GM12878 (cell line): ENCODE measurements around the gene SCN5A. TPM values are rescaled to one million over a fixed set of nuclear protein-coding genes. Genes with fewer than 3 reads are reported as not detected.

ENCODE experiments used
- ATAC-seq: fragments of 200-7000 bp; cut with Tn5 transposase; 3 replicates; pipeline ENCODE4 v1.9.1; 2020; ENCODE audit warnings: mild to moderate bottlenecking, moderate library complexity
- BruUV-seq: library from RNA; stranded (reverse); fragments of 400-500 nt; replicated peaks from 2 replicates; lab custom pipeline; 2021; lab: Mats Ljungman, UMichigan
- CTCF ChIA-PET: fragments of 300-600 bp; sonication (Branson Sonifier 250); formaldehyde crosslinking; extraction: SDS; loops from one replicate; lab custom pipeline; 2021; ENCODE audit warnings: inconsistent platforms; lab: Yijun Ruan, JAX
- POLR2A ChIA-PET: fragments of 350-600 bp; formaldehyde crosslinking; extraction: SDS; loops from one replicate; lab custom pipeline; 2021; ENCODE audit warnings: inconsistent platforms; lab: Charles Lee
- RAD21 ChIA-PET: fragments of 300-600 bp; sonication (Branson Sonifier 250); formaldehyde crosslinking; loops from one replicate; lab custom pipeline; 2023; ENCODE audit warnings: antibody characterized with exemption; ENCODE audit not compliant: unreplicated experiment; lab: Charles Lee
- SMC1A ChIA-PET: fragments of 300-600 bp; sonication (Branson Sonifier 250); formaldehyde crosslinking; loops from one replicate; lab custom pipeline; 2023; ENCODE audit not compliant: unreplicated experiment, uncharacterized antibody; lab: Charles Lee
- DNase-seq: peaks from one replicate; pipeline ENCODE4 v3.0.0-alpha.2; 2011; ENCODE audit warnings: low read depth, low spot score
- FAIRE-seq: peaks from 3 replicates; lab custom pipeline; 2011; peaks lifted over from hg19 to GRCh38; lab: Jason Lieb, UNC
- H2AFZ ChIP-seq: 2 replicates; pipeline ENCODE4 v1.6.0; 2011; ENCODE audit warnings: low read depth, low read length, control low read depth; ENCODE audit not compliant: control insufficient read depth
- H3K27ac ChIP-seq: 2 replicates; pipeline ENCODE4 v1.5.1; 2011; ENCODE audit warnings: control low read depth; ENCODE audit not compliant: control insufficient read depth, insufficient read depth
- H3K27me3 ChIP-seq, 2 experiments: replicated peaks in 1 of 2; 2 replicates each; pipeline versions ENCODE4 v1.6.0 to v1.6.1; 2011; ENCODE audit warnings: low read length in 1 of 2; ENCODE audit not compliant: control insufficient read depth in 2 of 2, insufficient read depth in 2 of 2
- H3K36me3 ChIP-seq, 2 experiments: 2 replicates each; pipeline ENCODE4 v1.5.1; 2011; ENCODE audit warnings: low read length in 1 of 2; ENCODE audit not compliant: control insufficient read depth in 2 of 2, insufficient read depth in 2 of 2
- H3K4me1 ChIP-seq: 2 replicates; pipeline ENCODE4 v1.6.1; 2011; ENCODE audit warnings: mild to moderate bottlenecking, low read length, moderate library complexity, mixed read lengths; ENCODE audit not compliant: control insufficient read depth, insufficient read depth
- H3K4me2 ChIP-seq: 2 replicates; pipeline ENCODE4 v1.6.0; 2011; ENCODE audit warnings: control low read depth; ENCODE audit not compliant: control insufficient read depth, insufficient read depth
- H3K4me3 ChIP-seq: fragments of 200-600 bp; sonication (generic); 2 replicates; pipeline ENCODE4 v1.5.1; 2016
- H3K79me2 ChIP-seq: 2 replicates; pipeline ENCODE4 v1.6.0; 2011; ENCODE audit warnings: low read length; ENCODE audit not compliant: control insufficient read depth, insufficient read depth
- H3K9ac ChIP-seq: 2 replicates; pipeline ENCODE4 v1.8.0; 2011; ENCODE audit warnings: low read length, control low read depth, mixed read lengths; ENCODE audit not compliant: control insufficient read depth, insufficient read depth
- H3K9me3 ChIP-seq: replicated peaks from 3 replicates; pipeline ENCODE4 v1.5.1; 2011; ENCODE audit warnings: mild to moderate bottlenecking, low read length; ENCODE audit not compliant: control insufficient read depth, insufficient read depth
- H4K20me1 ChIP-seq: 2 replicates; pipeline ENCODE4 v1.6.0; 2011; ENCODE audit not compliant: control insufficient read depth, insufficient read depth
- CHD4 ChIP-seq: fragments of 200-600 bp; sonication (generic); IDR thresholded peaks from 2 replicates; pipeline ENCODE4 v1.6.1; 2016; ENCODE audit warnings: mild to moderate bottlenecking
- CREB1 ChIP-seq: IDR thresholded peaks from 2 replicates; pipeline ENCODE4 v1.6.1; 2012; ENCODE audit warnings: low read depth, mild to moderate bottlenecking, inconsistent platforms
- HSF1 ChIP-seq: fragments of 150-350 bp; IDR thresholded peaks from 2 replicates; pipeline ENCODE4 v1.6.1; 2014; ENCODE audit warnings: mild to moderate bottlenecking, low read depth, low read length
- KDM1A ChIP-seq: fragments of 200-600 bp; sonication (generic); IDR thresholded peaks from 2 replicates; pipeline ENCODE4 v1.6.1; 2016; ENCODE audit warnings: borderline replicate concordance
- MYB ChIP-seq: fragments of 150-350 bp; IDR thresholded peaks from 2 replicates; pipeline ENCODE4 v1.6.1; 2014; ENCODE audit warnings: mild to moderate bottlenecking, low read depth, low read length, borderline replicate concordance
- NFIC ChIP-seq: IDR thresholded peaks from 2 replicates; pipeline ENCODE4 v1.6.1; 2012; ENCODE audit warnings: low read depth, mild to moderate bottlenecking, inconsistent platforms, low read length, moderate library complexity
- NFXL1 ChIP-seq: fragments of 450-650 bp; IDR thresholded peaks from 2 replicates; pipeline ENCODE4 v1.6.1; 2017; ENCODE audit warnings: antibody characterized with exemption, mild to moderate bottlenecking, borderline replicate concordance
- NFYB ChIP-seq: IDR thresholded peaks from 2 replicates; pipeline ENCODE4 v1.6.1; 2011; ENCODE audit warnings: low read depth, mild to moderate bottlenecking, low read length, improper control_type of control experiment, moderate library complexity; ENCODE audit not compliant: insufficient read depth
- NR2F1 ChIP-seq: fragments of 450-650 bp; conservative IDR thresholded peaks from 2 replicates; pipeline ENCODE4 v1.6.1; 2017; ENCODE audit warnings: mild to moderate bottlenecking
- POLR2A ChIP-seq: IDR thresholded peaks from 2 replicates; pipeline ENCODE4 v1.6.1; 2011; ENCODE audit warnings: low read depth, mild to moderate bottlenecking, low read length
- PRDM15 ChIP-seq: fragments of 450-650 bp; formaldehyde crosslinking; IDR thresholded peaks from 2 replicates; pipeline ENCODE4 v1.4.0; 2020; ENCODE audit warnings: mild to moderate bottlenecking, moderate library complexity
- RAD21 ChIP-seq: IDR thresholded peaks from 2 replicates; pipeline ENCODE4 v1.6.1; 2011; ENCODE audit warnings: mild to moderate bottlenecking, low read depth, low read length, moderate library complexity; ENCODE audit not compliant: insufficient read depth
- RCOR1 ChIP-seq: conservative IDR thresholded peaks from 2 replicates; pipeline ENCODE4 v1.6.1; 2012; ENCODE audit warnings: low read depth, low read length, improper control_type of control experiment
- SMAD5 ChIP-seq: IDR thresholded peaks from 2 replicates; pipeline ENCODE4 v1.6.1; 2016; ENCODE audit warnings: antibody characterized with exemption, low read depth
- ZNF24 ChIP-seq: fragments of 450-650 bp; IDR thresholded peaks from 2 replicates; pipeline ENCODE4 v1.6.1; 2017; ENCODE audit warnings: antibody characterized with exemption, mild to moderate bottlenecking
- WGBS: methylation state at CpG from one replicate; pipeline ENCODE4 v1.1.6; 2016; ENCODE audit warnings: low lambda C conversion rate; ENCODE audit not compliant: insufficient replicate concordance, insufficient coverage; ENCODE audit errors: missing lambda C conversion rate; 5-methylcytosine and 5-hydroxymethylcytosine counted together
- in situ Hi-C: fragments of 300-500 bp; cut with MboI; formaldehyde crosslinking; loops from 9 replicates; pipeline ENCODE4 v1.14.3; 2018; ENCODE audit warnings: mixed read lengths
- intact Hi-C: fragments of 100-400 bp; cut with micrococcal nuclease; formaldehyde crosslinking; loops from one replicate; pipeline ENCODE4 v1.14.2; 2022; ENCODE audit not compliant: unreplicated experiment
- polyA plus RNA-seq, 11 experiments: library from polyadenylated mRNA; depleted of rRNA in 4 of 11; unstranded in 6 of 11; stranded (reverse) in 5 of 11; fragments of >200 nt; fragmentation: Nextera tagmentation in 4 of 11; fragmentation: Illumina TruSeq in 1 of 11; extraction: Ambion mirVana in 4 of 11; extraction: Trizol in 1 of 11; gene quantifications; 1 replicate in 1 of 11; 2 replicates in 10 of 11; pipeline versions ENCODE4 v1.2.1 to v1.2.3, GENCODE V29; 2011 to 2016; ENCODE audit warnings: inconsistent platforms in 2 of 11, missing spikeins in 2 of 11, low read depth in 1 of 11
- total RNA-seq, 4 experiments: library from RNA; depleted of rRNA in 3 of 4; stranded (reverse); fragments of >200 nt in 3 of 4; fragmentation: Illumina TruSeq in 1 of 4; extraction: Trizol in 1 of 4; gene quantifications; 2 replicates each; pipeline versions ENCODE4 v1.2.1 to v1.2.3, GENCODE V29; 2013 to 2021
- TF ChIP-seq, protein P1 (sequence below): fragments of 450-650 bp; IDR thresholded peaks from 2 replicates; pipeline ENCODE4 v1.6.1; 2014; ENCODE audit warnings: mild to moderate bottlenecking

Gene SCN5A
- total and polyA plus RNA-seq, 10 of the 15 experiments (the other 5 are each of a cell fraction or from before 2014, with no cell fraction given), result not detected

DNA sequence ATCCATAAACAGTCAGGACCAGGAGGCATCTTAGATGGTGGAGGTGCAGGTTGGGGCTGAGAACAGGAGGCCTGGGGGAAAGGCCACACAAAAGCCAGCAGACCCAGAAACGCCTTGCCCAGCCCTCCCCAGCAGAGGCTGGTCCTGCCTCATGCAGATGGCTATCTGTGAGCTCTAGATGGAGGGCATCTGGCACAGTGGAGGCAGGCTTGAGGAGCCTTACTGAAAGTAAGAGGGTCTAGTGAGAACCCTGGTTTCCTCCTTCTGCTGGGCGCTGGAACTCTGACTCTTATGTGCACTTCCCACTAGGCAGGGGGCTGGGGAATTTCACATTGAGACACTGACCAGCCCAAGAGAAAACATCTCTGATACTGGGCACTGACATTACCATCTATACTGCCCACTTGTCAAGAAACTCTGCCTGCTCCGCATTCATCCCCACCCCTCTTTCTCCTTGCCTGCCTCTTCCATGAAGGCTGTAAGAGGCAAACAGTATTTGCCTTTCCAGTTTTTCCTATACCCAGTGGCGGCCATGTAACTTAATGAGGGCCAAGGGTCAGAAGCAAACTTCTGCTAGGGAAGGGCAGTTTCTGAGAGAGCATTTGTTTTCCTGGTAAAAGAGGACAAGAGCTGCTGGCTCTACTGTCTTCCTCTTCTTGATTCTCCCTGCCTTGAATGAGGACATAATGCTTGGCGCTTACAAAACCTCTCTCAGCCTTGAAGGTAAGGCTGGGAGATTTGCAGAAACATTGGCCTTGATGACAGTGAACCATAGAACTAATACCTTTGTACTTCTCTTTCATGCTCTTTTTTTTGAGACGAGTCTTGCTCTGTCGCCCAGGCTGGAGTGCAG, 4.4 kb upstream of the SCN5A start:
- POLR2A ChIA-PET, result no interaction called here
- intact Hi-C loops, result loop anchor here (10.0 kb wide), 3 partner anchors 159 to 351 kb away; partner anchors contain the start of gene EXOG
- no peak for ATAC-seq
- TF ChIP-seq RCOR1 (no peak), CHD4 (no peak), MYB (no peak), PRDM15 (CRISPR knock-in tag) (no peak), NR2F1 (no peak), NFYB (no peak), NFXL1 (no peak), HSF1 (no peak), ZNF24 (no peak), SMAD5 (no peak), NFIC (no peak), KDM1A (no peak), CREB1 (no peak), RAD21 (no peak), POLR2A (no peak)
- TF ChIP-seq, protein P1, sequence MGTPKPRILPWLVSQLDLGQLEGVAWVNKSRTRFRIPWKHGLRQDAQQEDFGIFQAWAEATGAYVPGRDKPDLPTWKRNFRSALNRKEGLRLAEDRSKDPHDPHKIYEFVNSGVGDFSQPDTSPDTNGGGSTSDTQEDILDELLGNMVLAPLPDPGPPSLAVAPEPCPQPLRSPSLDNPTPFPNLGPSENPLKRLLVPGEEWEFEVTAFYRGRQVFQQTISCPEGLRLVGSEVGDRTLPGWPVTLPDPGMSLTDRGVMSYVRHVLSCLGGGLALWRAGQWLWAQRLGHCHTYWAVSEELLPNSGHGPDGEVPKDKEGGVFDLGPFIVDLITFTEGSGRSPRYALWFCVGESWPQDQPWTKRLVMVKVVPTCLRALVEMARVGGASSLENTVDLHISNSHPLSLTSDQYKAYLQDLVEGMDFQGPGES, result no peak

More for the DNA sequence above, 4.4 kb upstream of the SCN5A start:
- RAD21 ChIA-PET, result no interaction called here
- Histone ChIP-seq H3K4me1 (no peaks in the 10 kb centered on the region; the same call in 1 of the 2 replicates), H4K20me1 (0 out of 2 replicates have a peak, but pooled peaks cover 2% of the 10 kb centered on the region), H3K79me2 (no peaks in the 10 kb centered on the region), H3K27ac (no peak overlapping the region), H3K9me3 (no peaks in the 10 kb centered on the region; the same call in 2 of the 3 replicates), H3K36me3 (no peaks in the 10 kb centered on the region), H2AFZ (no peak overlapping the region), H3K27me3 (peaks cover 6 to 11% of the 10 kb centered on the region in 2 experiments; a peak in 3 of 4 replicates), H3K9ac (no peak overlapping the region), H3K4me3 (no peak overlapping the region), H3K4me2 (no peak overlapping the region)
- DNase-seq, result no peak
- in situ Hi-C loops, result no loop called here
- 32% methylated on average over 7 of the region's 7 CpGs for WGBS
- no peak for FAIRE-seq
- no TSS peak for BruUV-seq
- CTCF ChIA-PET, result interaction anchor here (1.5 to 9.7 kb wide), 8 partner anchors 11 to 376 kb away, joined by 3 to 100 read pairs (median 9); partner anchors contain the start of gene EXOG
- SMC1A ChIA-PET, result interaction anchor here (2.8 kb wide), 1 partner anchor 130 kb away, joined by 9 read pairs; no protein-coding TSS in a partner anchor
